GM12875 (cell line): ENCODE data around the gene SETD3.

Source experiments
- H3K4me3 ChIP-seq: one replicate; pipeline ENCODE4 v1.5.1; 2011; ENCODE audit warnings: low read depth, low read length, control low read depth
- TF ChIP-seq, protein P1 (sequence below): IDR thresholded peaks from 2 replicates; pipeline ENCODE4 v1.5.1; 2011; ENCODE audit warnings: low read depth, mild to moderate bottlenecking, control low read depth, inconsistent platforms, low read length, moderate library complexity, borderline replicate concordance; ENCODE audit not compliant: insufficient read depth

The SETD3 gene

GRCh38 chr14:99473458-99473857 lies 7.2 kb downstream of the SETD3 start:
- no peak overlapping the region for H3K4me3 ChIP-seq
- TF ChIP-seq, protein P1, sequence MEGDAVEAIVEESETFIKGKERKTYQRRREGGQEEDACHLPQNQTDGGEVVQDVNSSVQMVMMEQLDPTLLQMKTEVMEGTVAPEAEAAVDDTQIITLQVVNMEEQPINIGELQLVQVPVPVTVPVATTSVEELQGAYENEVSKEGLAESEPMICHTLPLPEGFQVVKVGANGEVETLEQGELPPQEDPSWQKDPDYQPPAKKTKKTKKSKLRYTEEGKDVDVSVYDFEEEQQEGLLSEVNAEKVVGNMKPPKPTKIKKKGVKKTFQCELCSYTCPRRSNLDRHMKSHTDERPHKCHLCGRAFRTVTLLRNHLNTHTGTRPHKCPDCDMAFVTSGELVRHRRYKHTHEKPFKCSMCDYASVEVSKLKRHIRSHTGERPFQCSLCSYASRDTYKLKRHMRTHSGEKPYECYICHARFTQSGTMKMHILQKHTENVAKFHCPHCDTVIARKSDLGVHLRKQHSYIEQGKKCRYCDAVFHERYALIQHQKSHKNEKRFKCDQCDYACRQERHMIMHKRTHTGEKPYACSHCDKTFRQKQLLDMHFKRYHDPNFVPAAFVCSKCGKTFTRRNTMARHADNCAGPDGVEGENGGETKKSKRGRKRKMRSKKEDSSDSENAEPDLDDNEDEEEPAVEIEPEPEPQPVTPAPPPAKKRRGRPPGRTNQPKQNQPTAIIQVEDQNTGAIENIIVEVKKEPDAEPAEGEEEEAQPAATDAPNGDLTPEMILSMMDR = no peak

- TF ChIP-seq, protein P1 = no peak
- H3K4me3 ChIP-seq = no peak overlapping the region
Observed at GRCh38 chr14:99472937-99473336, 7.7 kb downstream of the SETD3 start.

- TF ChIP-seq, protein P1 = no peak
- no peak overlapping the region for H3K4me3 ChIP-seq
Observed at GRCh38 chr14:99471731-99472130, 8.9 kb downstream of the SETD3 start.

- no peak overlapping the region for H3K4me3 ChIP-seq
- TF ChIP-seq, protein P1 = no peak
Observed at GRCh38 chr14:99468836-99469592, 11.6 kb downstream of the SETD3 start.

DNA sequence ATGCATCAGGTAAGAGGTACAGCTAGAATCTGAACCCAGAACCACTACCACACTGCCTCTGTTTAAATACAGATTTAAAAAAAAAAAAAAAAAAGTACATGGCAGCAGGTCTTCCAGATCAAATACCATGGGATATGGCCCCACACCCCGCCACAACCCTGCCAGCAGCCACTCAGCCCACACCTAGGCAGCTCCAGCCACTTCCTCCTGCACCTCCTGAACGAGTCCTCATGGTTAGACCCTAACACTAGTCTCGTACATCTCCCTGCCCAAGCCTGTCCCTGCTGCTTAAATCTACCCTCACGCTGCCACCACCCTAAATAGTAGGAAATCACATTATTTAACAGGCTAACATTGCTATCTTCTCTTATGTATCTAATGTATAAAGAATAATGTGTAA lies 12.6 kb downstream of the SETD3 start:
- no peak overlapping the region for H3K4me3 ChIP-seq
- TF ChIP-seq, protein P1 = no peak

DNA sequence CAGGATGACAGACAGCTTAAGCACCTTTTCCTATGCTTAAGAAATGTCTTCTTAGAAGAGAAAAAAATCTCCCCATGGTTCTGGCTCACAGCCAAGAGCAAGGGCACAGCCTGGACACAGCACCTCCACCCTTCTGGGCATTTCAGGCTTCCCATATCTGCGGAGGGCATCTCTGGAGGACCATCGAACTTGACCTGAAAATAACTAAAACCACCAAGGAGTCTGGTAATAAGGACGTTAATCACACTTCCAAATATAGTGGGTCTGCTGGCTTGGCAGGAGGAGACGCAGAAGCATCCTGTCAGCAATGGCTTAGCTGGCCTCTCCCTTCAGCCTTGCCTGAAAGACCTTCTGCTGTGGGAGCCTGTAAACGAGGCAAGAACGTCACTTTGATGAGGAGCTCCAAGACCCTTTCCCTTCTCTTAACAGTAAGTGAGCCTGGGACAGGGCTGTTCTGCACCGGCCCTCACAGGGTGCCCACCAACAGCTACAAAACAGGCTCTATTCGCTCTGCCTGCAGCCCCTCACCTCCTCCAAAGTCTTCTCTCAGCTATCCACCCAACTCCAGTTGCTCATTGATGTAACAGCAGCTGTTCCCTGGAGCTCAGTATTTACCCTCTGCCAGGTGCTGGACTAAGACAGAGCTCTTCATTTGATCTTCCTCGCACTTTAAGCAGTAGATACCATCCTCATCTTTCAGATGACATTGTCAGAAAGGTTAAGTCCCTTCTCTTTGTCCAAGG lies 13.2 kb downstream of the SETD3 start:
- H3K4me3 ChIP-seq = no peak overlapping the region
- TF ChIP-seq, protein P1 = no peak

DNA sequence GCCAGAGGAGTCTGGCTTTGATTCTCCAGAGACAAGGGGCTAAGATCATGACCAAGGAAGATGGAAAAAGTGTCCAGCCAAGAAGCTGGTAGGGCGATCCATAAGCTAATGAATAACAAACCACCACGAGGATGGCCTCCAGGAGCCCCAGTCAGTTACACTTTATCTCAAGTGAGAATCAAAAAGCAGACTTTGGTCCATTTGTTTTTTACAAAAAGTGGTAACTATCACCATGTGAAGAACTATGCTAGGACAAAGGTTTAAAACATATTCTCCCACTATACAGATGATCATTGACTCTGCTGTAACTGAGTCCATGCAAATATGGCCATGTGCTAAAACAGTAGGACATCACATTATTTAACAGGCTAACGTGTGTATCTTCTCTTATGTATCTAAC lies 13.9 kb downstream of the SETD3 start:
- no peak overlapping the region for H3K4me3 ChIP-seq
- TF ChIP-seq, protein P1 = no peak
